K562 (cell line): ENCODE data around the gene SLC35A4. TPM values are rescaled to one million over a fixed set of nuclear protein-coding genes. Genes with fewer than 3 reads are reported as not detected.
A peak's percentile ranks its signal among the peaks of the same experiment; 100 is the strongest.

Experiments
- CCNT2 ChIP-seq: IDR thresholded peaks from 2 replicates; pipeline ENCODE4 v1.6.1; 2011; ENCODE audit warnings: borderline replicate concordance, low read depth, mild to moderate bottlenecking, moderate library complexity, mixed read lengths, low read length; ENCODE audit not compliant: insufficient read length; ENCODE audit errors: extremely low read depth
- CEBPG ChIP-seq, 3 experiments: fragments of 200-800 bp in 1 of 3; sonication (Bioruptor generic) in 1 of 3; sonication (generic) in 1 of 3; formaldehyde crosslinking in 1 of 3; IDR thresholded peaks in 2 of 3; conservative IDR thresholded peaks in 1 of 3; 2 replicates each; pipeline versions ENCODE4 v1.6.1 to v1.8.0; 2016 to 2022; ENCODE audit warnings: missing compliant biosample characterization in 2 of 3, missing genetic modification characterization in 2 of 3, mild to moderate bottlenecking in 1 of 3, missing genetic modification reagents in 1 of 3
- CHD1 ChIP-seq: fragments of 200-600 bp; sonication (generic); IDR thresholded peaks from one replicate; pipeline ENCODE4 v1.6.1; 2012; ENCODE audit warnings: mild to moderate bottlenecking, moderate library complexity, low read length, inconsistent platforms
- CREM ChIP-seq: IDR thresholded peaks from 2 replicates; pipeline ENCODE4 v1.6.1; 2014; ENCODE audit warnings: antibody characterized with exemption, low read depth
- E2F1 ChIP-seq: sonication (generic); formaldehyde crosslinking; IDR thresholded peaks from 2 replicates; pipeline ENCODE4 v1.8.1; 2023; ENCODE audit warnings: mild to moderate bottlenecking, missing genetic modification reagents, moderate library complexity
- FOXP4 ChIP-seq: sonication (generic); formaldehyde crosslinking; IDR thresholded peaks from 2 replicates; pipeline ENCODE4 v1.8.0; 2022; ENCODE audit warnings: mild to moderate bottlenecking, missing genetic modification reagents, borderline replicate concordance
- HDAC1 ChIP-seq, 2 experiments: fragments of 450-650 bp; IDR thresholded peaks; 2 replicates each; pipeline ENCODE4 v1.6.1; 2016 to 2017; ENCODE audit warnings: inconsistent platforms in 1 of 2, mild to moderate bottlenecking in 1 of 2, moderate library complexity in 1 of 2
- HNRNPUL1 ChIP-seq: fragments of 200-400 bp; formaldehyde crosslinking; IDR thresholded peaks from 2 replicates; pipeline ENCODE4 v1.6.1; 2017; ENCODE audit warnings: low read length
- JUND ChIP-seq, 2 experiments: IDR thresholded peaks; 2 replicates in 1 of 2; 3 replicates in 1 of 2; pipeline ENCODE4 v1.6.1; 2011; ENCODE audit warnings: borderline replicate concordance in 2 of 2, low read depth in 2 of 2, low read length in 2 of 2, improper control_type of control experiment in 1 of 2, missing biosample characterization in 1 of 2, missing genetic modification characterization in 1 of 2, missing genetic modification reagents in 1 of 2
- NCOA1 ChIP-seq: fragments of 450-650 bp; IDR thresholded peaks from 2 replicates; pipeline ENCODE4 v1.6.1; 2016; ENCODE audit warnings: low read depth
- POLR2A ChIP-seq: fragments of 450-650 bp; conservative IDR thresholded peaks from 2 replicates; pipeline ENCODE4 v1.6.1; 2016
- POU5F1 ChIP-seq: fragments of 150-350 bp; IDR thresholded peaks from 2 replicates; pipeline ENCODE4 v1.6.1; 2014; ENCODE audit warnings: borderline replicate concordance, low read length, low read depth, mild to moderate bottlenecking; ENCODE audit not compliant: partially characterized antibody
- PRDM10 ChIP-seq: fragments of 450-650 bp; IDR thresholded peaks from 2 replicates; pipeline ENCODE4 v1.6.1; 2018; ENCODE audit not compliant: partially characterized antibody
- SIRT6 ChIP-seq: IDR thresholded peaks from one replicate; pipeline ENCODE4 v1.6.1; 2012; ENCODE audit warnings: low read depth, mild to moderate bottlenecking, control low read depth, inconsistent platforms, low read length, moderate library complexity
- TBP ChIP-seq: optimal IDR thresholded peaks from 2 replicates; pipeline ENCODE3; 2011; ENCODE audit warnings: low read depth, low read length, improper control_type of control experiment
- YY1 ChIP-seq, 3 experiments: IDR thresholded peaks; 2 replicates each; pipeline ENCODE4 v1.6.1; 2011; ENCODE audit warnings: low read length in 2 of 3, mild to moderate bottlenecking in 2 of 3, moderate library complexity in 2 of 3, borderline replicate concordance in 1 of 3, control low read depth in 1 of 3, low read depth in 1 of 3; ENCODE audit not compliant: insufficient read depth in 3 of 3, insufficient replicate concordance in 2 of 3, control insufficient read depth in 1 of 3, insufficient read length in 1 of 3; ENCODE audit errors: extremely low read depth in 1 of 3
- ZFX ChIP-seq: sonication (generic); formaldehyde crosslinking; IDR thresholded peaks from 2 replicates; pipeline ENCODE4 v1.8.0; 2022; ENCODE audit warnings: mild to moderate bottlenecking, missing genetic modification reagents, moderate library complexity
- ZNF347 ChIP-seq: fragments of 450-650 bp; formaldehyde crosslinking; IDR thresholded peaks from 2 replicates; pipeline ENCODE4 v1.4.0; 2020; ENCODE audit warnings: low read depth, mild to moderate bottlenecking, moderate library complexity
- polyA plus RNA-seq, 8 experiments: library from polyadenylated mRNA; depleted of rRNA in 4 of 8; stranded (reverse) in 5 of 8; unstranded in 3 of 8; fragments of >200 nt; fragmentation: Nextera tagmentation in 2 of 8; fragmentation: Illumina TruSeq in 1 of 8; extraction: Ambion mirVana in 2 of 8; extraction: Trizol in 1 of 8; gene quantifications; 2 replicates each; pipeline versions ENCODE4 v1.2.1 to v1.2.3, GENCODE V29; 2011 to 2014; ENCODE audit warnings: inconsistent platforms in 1 of 8, missing spikeins in 1 of 8
- total RNA-seq, 7 experiments: library from RNA; depleted of rRNA in 6 of 7; stranded (reverse); fragments of >200 nt in 6 of 7; fragmentation: Illumina TruSeq in 2 of 7; extraction: Trizol in 2 of 7; gene quantifications; 2 replicates each; pipeline versions ENCODE4 v1.2.1 to v1.2.3, GENCODE V29; 2011 to 2021; ENCODE audit warnings: low replicate concordance in 1 of 7

Gene SLC35A4
- total and polyA plus RNA-seq, 9 of the 15 experiments (the other 6 are each of a cell fraction or from before 2014, with no cell fraction given), result 21.8 to 171 (median 42.5) TPM

GRCh38 chr5:140547508-140548299, 16.9 kb upstream of the SLC35A4 start, which contains the start of gene EIF4EBP3 (continued):
- peak; percentile 62 for TF ChIP-seq PRDM10
- TF ChIP-seq HNRNPUL1, result no peak
- peak; percentile 34 for TF ChIP-seq CCNT2
- TF ChIP-seq TBP, result peak; percentile 15
- TF ChIP-seq FOXP4 (CRISPR knock-in tag), result peak; percentile 84
- peak; percentile 64; the same call in 1 of the 2 replicates for TF ChIP-seq E2F1 (CRISPR knock-in tag)
- TF ChIP-seq YY1 (IDR thresholded peaks at IDR 0.05; ENCODE audit: borderline replicate concordance in 1 of 3, control insufficient read depth in 1 of 3, extremely low read depth in 1 of 3, insufficient read depth in 3 of 3, insufficient read length in 1 of 3, insufficient replicate concordance in 2 of 3, low read depth in 1 of 3, low read length in 2 of 3), result peak in 2 of 3 experiments; percentile 39 to 47
- no peak for TF ChIP-seq CHD1
- TF ChIP-seq ZNF347 (CRISPR knock-in tag), result no peak
- no peak for TF ChIP-seq POU5F1
- TF ChIP-seq ZFX (CRISPR knock-in tag), result peak; percentile 51; the same call in 1 of the 2 replicates
- TF ChIP-seq POLR2A, result peak; percentile 44
- peak; percentile 65 for TF ChIP-seq JUND (IDR thresholded peaks at IDR 0.05; ENCODE audit: borderline replicate concordance, low read depth, low read length)
- no peak; the same call in 2 of the 3 replicates for TF ChIP-seq JUND (tag; IDR thresholded peaks at IDR 0.05; ENCODE audit: borderline replicate concordance, low read depth, low read length)
- peak; percentile 93 for TF ChIP-seq CREM
- TF ChIP-seq HDAC1 (IDR thresholded peaks at IDR 0.05), result peak in 1 of 2 experiments; percentile 65; a peak in 1 of 4 replicates
- TF ChIP-seq SIRT6, result no peak
- TF ChIP-seq NCOA1, result no peak
- TF ChIP-seq CEBPG (CRISPR knock-in tag; IDR thresholded peaks at IDR 0.05), result peak; percentile 70; the same call in 1 of the 2 replicates
- peak; percentile 13 to 59; a peak in 2 of 4 replicates for TF ChIP-seq CEBPG (tag; conservative IDR thresholded peaks at IDR 0.05 in 1 of 2, IDR thresholded peaks at IDR 0.05 in 1 of 2)
